H7 (cell line): ENCODE results near the gene CLSTN3. TPM values are rescaled to one million over a fixed set of nuclear protein-coding genes. Genes with fewer than 3 reads are reported as not detected.

ENCODE experiments used
- DNase-seq: peaks from one replicate; pipeline ENCODE4 v3.0.0; 2012
- H3K27me3 ChIP-seq: 2 replicates; pipeline ENCODE4 v1.6.0; 2011; ENCODE audit warnings: mild to moderate bottlenecking, low read length; ENCODE audit not compliant: control insufficient read depth, insufficient read depth
- H3K36me3 ChIP-seq: replicated peaks from 2 replicates; pipeline ENCODE4 v1.5.1; 2011; ENCODE audit warnings: low read length; ENCODE audit not compliant: control insufficient read depth, insufficient read depth
- H3K4me3 ChIP-seq: 2 replicates; pipeline ENCODE4 v1.5.1; 2011; ENCODE audit warnings: low read depth, mild to moderate bottlenecking, control low read depth, low read length, moderate library complexity; ENCODE audit not compliant: insufficient read depth
- total RNA-seq: library from RNA; depleted of rRNA; stranded (reverse); fragments of >200 nt; shearing (Covaris generic); gene quantifications from 2 replicates; pipeline ENCODE4 v1.2.3, GENCODE V29; 2014

The CLSTN3 gene
- total RNA-seq, 1 experiment from 2014 or later: 11.0 TPM

GRCh38 chr12:7143564-7143963, 13.4 kb downstream of the CLSTN3 start:
- no peaks in the 10 kb centered on the region for H3K27me3 ChIP-seq
- peaks cover 3% of the 10 kb centered on the region for H3K36me3 ChIP-seq
- no peak for DNase-seq
- no peak overlapping the region for H3K4me3 ChIP-seq

GRCh38 chr12:7144414-7145120, 14.4 kb downstream of the CLSTN3 start:
- H3K4me3 ChIP-seq: no peak overlapping the region
- peak; percentile 74 for DNase-seq
- no peaks in the 10 kb centered on the region for H3K27me3 ChIP-seq
- H3K36me3 ChIP-seq: peaks cover 5% of the 10 kb centered on the region

- no peak for DNase-seq
- Histone ChIP-seq H3K4me3 (no peak overlapping the region), H3K36me3 (peaks cover 5% of the 10 kb centered on the region), H3K27me3 (no peaks in the 10 kb centered on the region)
These were observed 15.5 kb downstream of the CLSTN3 start for GRCh38 chr12:7145671-7146070.

- peaks cover 5% of the 10 kb centered on the region for H3K36me3 ChIP-seq
- DNase-seq: no peak
- no peaks in the 10 kb centered on the region for H3K27me3 ChIP-seq
- H3K4me3 ChIP-seq: no peak overlapping the region
These were observed 16.1 kb downstream of the CLSTN3 start for GRCh38 chr12:7146228-7146627.

- no peak for DNase-seq
- Histone ChIP-seq H3K36me3 (peaks cover 5% of the 10 kb centered on the region), H3K27me3 (no peaks in the 10 kb centered on the region), H3K4me3 (no peak overlapping the region)
These were observed 16.7 kb downstream of the CLSTN3 start for GRCh38 chr12:7146906-7147305.

- H3K36me3 ChIP-seq: peaks cover 2% of the 10 kb centered on the region
- DNase-seq: no peak
- H3K27me3 ChIP-seq: no peaks in the 10 kb centered on the region
- H3K4me3 ChIP-seq: no peak overlapping the region
These were observed 20.2 kb downstream of the CLSTN3 start for GRCh38 chr12:7150356-7150755.

- Histone ChIP-seq H3K36me3 (peaks cover 2% of the 10 kb centered on the region), H3K27me3 (no peaks in the 10 kb centered on the region), H3K4me3 (no peak overlapping the region)
- peak; percentile 10 for DNase-seq
These were observed 20.7 kb downstream of the CLSTN3 start for GRCh38 chr12:7150841-7151240.

- peaks cover 2% of the 10 kb centered on the region for H3K36me3 ChIP-seq
These were observed 21.4 kb downstream of the CLSTN3 start for GRCh38 chr12:7151532-7151931.

GRCh38 chr12:7152818-7153217, 22.6 kb downstream of the CLSTN3 start:
- H3K4me3 ChIP-seq: no peak overlapping the region
- DNase-seq: peak; percentile 13
- no peaks in the 10 kb centered on the region for H3K27me3 ChIP-seq
- H3K36me3 ChIP-seq: peaks cover 2% of the 10 kb centered on the region

More at GRCh38 chr12:7151532-7151931, 21.4 kb downstream of the CLSTN3 start:
- DNase-seq: no peak
- Histone ChIP-seq H3K4me3 (no peak overlapping the region), H3K27me3 (no peaks in the 10 kb centered on the region)

- Histone ChIP-seq H3K36me3 (peaks cover 1% of the 10 kb centered on the region), H3K27me3 (no peaks in the 10 kb centered on the region), H3K4me3 (no peak overlapping the region)
- DNase-seq: peak; percentile 8
These were observed 23.9 kb downstream of the CLSTN3 start for GRCh38 chr12:7154042-7154441.

GRCh38 chr12:7154901-7155470, 24.8 kb downstream of the CLSTN3 start:
- no peaks in the 10 kb centered on the region for H3K27me3 ChIP-seq
- H3K4me3 ChIP-seq: no peak overlapping the region
- peak; percentile 11 for DNase-seq
- H3K36me3 ChIP-seq: no peaks in the 10 kb centered on the region; the same call in 1 of the 2 replicates

GRCh38 chr12:7155471-7156034, 25.4 kb downstream of the CLSTN3 start:
- DNase-seq: no peak
- H3K36me3 ChIP-seq: no peaks in the 10 kb centered on the region; the same call in 1 of the 2 replicates
- no peaks in the 10 kb centered on the region for H3K27me3 ChIP-seq
- no peak overlapping the region for H3K4me3 ChIP-seq

GRCh38 chr12:7156259-7157197, 26.4 kb downstream of the CLSTN3 start:
- no peaks in the 10 kb centered on the region for H3K27me3 ChIP-seq
- peak; percentile 33 for DNase-seq
- no peak overlapping the region for H3K4me3 ChIP-seq
- no peaks in the 10 kb centered on the region; the same call in 1 of the 2 replicates for H3K36me3 ChIP-seq

GRCh38 chr12:7157391-7157790, 27.2 kb downstream of the CLSTN3 start:
- peak; percentile 42 for DNase-seq
- Histone ChIP-seq H3K27me3 (no peaks in the 10 kb centered on the region), H3K36me3 (no peaks in the 10 kb centered on the region; the same call in 1 of the 2 replicates), H3K4me3 (no peak overlapping the region)
